Gastrocnemius medialis (tissue), 4 donors: ENCODE results near the gene CLHC1.

Experiments
- CTCF ChIP-seq, 5 experiments: fragments of 450-650 bp in 3 of 5; fragments of 200-600 bp in 2 of 5; sonication (generic) in 2 of 5; IDR thresholded peaks in 4 of 5; conservative IDR thresholded peaks in 1 of 5; 1 replicate in 4 of 5; 2 replicates in 1 of 5; pipeline ENCODE4 v1.5.1; 2016 to 2019; ENCODE audit warnings: antibody characterized with exemption in 5 of 5, mild to moderate bottlenecking in 3 of 5, moderate library complexity in 3 of 5
- POLR2A ChIP-seq, 2 donors: fragments of 450-650 bp; IDR thresholded peaks; one replicate each; pipeline ENCODE4 v1.6.1; 2017; ENCODE audit warnings: antibody characterized with exemption in 2 of 2, mild to moderate bottlenecking in 2 of 2, moderate library complexity in 2 of 2

DNA sequence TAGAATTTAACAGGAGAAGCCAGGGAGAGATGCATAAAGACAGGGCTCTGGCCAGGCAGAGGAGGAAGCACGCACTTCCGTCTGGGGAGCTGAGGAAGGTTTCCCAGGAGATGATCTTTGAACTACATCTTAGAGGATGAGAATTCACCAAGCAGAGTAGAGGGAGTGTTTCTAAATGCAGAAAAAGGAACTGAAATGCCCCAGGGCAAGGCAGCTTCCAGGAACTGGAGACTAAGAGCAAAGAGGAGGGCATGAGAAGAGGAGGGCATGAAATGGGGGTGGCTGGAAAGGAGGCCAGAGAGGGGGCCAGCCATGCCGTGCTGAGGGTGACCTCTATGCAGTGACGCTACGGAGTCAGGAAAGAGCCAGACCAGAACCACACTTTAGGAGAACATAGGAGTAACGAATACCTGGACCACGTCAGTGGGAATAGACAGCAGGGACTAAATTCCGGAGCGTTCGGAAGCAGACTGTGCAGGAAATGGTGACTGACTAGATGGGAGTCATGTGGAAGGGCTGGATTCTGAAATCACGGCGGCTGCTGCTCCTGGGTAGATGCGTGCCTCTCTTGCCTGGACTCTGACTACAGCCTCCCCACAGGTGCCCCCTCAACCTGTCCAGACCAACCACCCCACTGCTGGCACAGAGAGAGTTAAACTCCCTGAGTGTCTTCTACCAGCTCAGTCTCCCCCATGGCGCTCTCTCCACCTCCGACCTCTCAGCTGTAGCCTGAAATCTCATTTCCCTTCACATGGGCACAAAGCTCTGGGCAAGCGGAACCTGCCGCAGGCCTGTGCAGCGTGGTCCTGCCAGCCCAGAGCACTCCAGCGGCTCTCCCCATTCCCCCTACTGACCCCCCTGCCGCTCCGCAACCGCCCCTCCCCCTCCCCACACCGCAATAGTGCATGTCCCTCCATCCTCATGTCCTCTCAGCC, 94.8 kb downstream of the CLHC1 start:
- TF ChIP-seq CTCF (IDR thresholded peaks at IDR 0.05 in 4 of 5, conservative IDR thresholded peaks at IDR 0.05 in 1 of 5) (no peak), POLR2A (IDR thresholded peaks at IDR 0.05) (no peak)
